ENCODE results near the gene PAK1IP1. TPM values are rescaled to one million over a fixed set of nuclear protein-coding genes. Genes with fewer than 3 reads are reported as not detected.

The PAK1IP1 gene
- total and polyA plus RNA-seq, 2 donors (not counting 3 experiments of a cell fraction or from before 2014, with no cell fraction given) = 10.6 to 20.6 TPM

DNA sequence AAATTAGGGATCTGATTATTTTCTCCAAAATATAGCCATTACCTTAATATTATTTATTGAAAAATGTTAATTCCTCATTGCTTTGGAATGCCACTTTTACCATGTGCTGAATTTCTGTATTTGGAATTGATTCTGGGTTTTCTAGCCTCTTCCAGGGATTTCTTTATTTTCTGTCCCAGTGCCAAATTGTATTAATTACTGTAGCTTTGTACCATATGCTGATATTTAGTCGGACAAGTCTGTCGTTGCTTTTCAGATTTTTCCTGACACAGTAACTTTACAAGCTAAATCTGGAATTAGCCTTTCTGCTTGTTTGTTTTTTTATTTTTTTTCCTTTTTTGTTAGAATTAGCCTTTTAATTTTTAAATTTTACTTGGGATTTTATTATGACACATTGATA, 42.0 kb downstream of the PAK1IP1 start:
- Histone ChIP-seq H3K9me1 (replicated peaks; ENCODE audit: control insufficient read depth, extremely low read depth, insufficient read depth, low read length) (no peaks in the 10 kb centered on the region), H4K20me1 (replicated peaks; ENCODE audit: control insufficient read depth, extremely low read depth, insufficient read depth, low read length) (no peaks in the 10 kb centered on the region), H2AFZ (ENCODE audit: low read depth, low read length) (no peak overlapping the region), H3K27ac (ENCODE audit: insufficient read depth, low read depth, low read length) (no peak overlapping the region), H3K4me3 (replicated peaks in 1 of 3; ENCODE audit: insufficient read depth in 1 of 3, low read depth in 1 of 3, low read length in 3 of 3) (no peak overlapping the region), H3K79me2 (ENCODE audit: control insufficient read depth, insufficient read depth, low read length) (no peaks in the 10 kb centered on the region), H3K4me2 (ENCODE audit: insufficient read depth, low read length) (no peak overlapping the region), H3K27me3 (ENCODE audit: control insufficient read depth in 2 of 2, insufficient read depth in 2 of 2, low read length in 2 of 2) (no peaks in the 10 kb centered on the region), H3K36me3 (ENCODE audit: control insufficient read depth in 2 of 2, extremely low read depth in 1 of 2, insufficient read depth in 2 of 2, low read length in 2 of 2) (peaks cover 0 to 4% of the 10 kb centered on the region in 2 experiments), H3K4me1 (ENCODE audit: control insufficient read depth, extremely low read depth, insufficient read depth, low read length) (peaks cover 6% of the 10 kb centered on the region), H3K9ac (replicated peaks; ENCODE audit: extremely low read depth, insufficient read depth, low read length) (no peak overlapping the region), H3K9me3 (replicated peaks; ENCODE audit: control insufficient read depth, insufficient read depth, low read length) (no peaks in the 10 kb centered on the region)
- ChIA-PET POLR2A (no interaction called here), CTCF (no interaction called here)
- no peak for DNase-seq (ENCODE audit: low read depth, low spot score)
- intact Hi-C loops (cut with micrococcal nuclease) (no loop called here), dilution Hi-C loops (cut with MboI; ENCODE audit: extremely low pct_ligation_motif_present, low sequenced_read_pairs) (no loop called here)
- no TSS peak for BruUV-seq (replicated peaks)
- TF ChIP-seq, protein P1, sequence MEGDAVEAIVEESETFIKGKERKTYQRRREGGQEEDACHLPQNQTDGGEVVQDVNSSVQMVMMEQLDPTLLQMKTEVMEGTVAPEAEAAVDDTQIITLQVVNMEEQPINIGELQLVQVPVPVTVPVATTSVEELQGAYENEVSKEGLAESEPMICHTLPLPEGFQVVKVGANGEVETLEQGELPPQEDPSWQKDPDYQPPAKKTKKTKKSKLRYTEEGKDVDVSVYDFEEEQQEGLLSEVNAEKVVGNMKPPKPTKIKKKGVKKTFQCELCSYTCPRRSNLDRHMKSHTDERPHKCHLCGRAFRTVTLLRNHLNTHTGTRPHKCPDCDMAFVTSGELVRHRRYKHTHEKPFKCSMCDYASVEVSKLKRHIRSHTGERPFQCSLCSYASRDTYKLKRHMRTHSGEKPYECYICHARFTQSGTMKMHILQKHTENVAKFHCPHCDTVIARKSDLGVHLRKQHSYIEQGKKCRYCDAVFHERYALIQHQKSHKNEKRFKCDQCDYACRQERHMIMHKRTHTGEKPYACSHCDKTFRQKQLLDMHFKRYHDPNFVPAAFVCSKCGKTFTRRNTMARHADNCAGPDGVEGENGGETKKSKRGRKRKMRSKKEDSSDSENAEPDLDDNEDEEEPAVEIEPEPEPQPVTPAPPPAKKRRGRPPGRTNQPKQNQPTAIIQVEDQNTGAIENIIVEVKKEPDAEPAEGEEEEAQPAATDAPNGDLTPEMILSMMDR (IDR thresholded peaks at IDR 0.05; ENCODE audit: extremely low read depth in 1 of 2, insufficient read depth in 1 of 2, low read depth in 1 of 2, low read length in 2 of 2) = no peak
- TF ChIP-seq, protein P2, sequence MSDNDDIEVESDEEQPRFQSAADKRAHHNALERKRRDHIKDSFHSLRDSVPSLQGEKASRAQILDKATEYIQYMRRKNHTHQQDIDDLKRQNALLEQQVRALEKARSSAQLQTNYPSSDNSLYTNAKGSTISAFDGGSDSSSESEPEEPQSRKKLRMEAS (IDR thresholded peaks at IDR 0.05; ENCODE audit: insufficient read depth, insufficient read length) = no peak
- TF ChIP-seq FOS (IDR thresholded peaks at IDR 0.05; ENCODE audit: borderline replicate concordance, insufficient read depth, low read length) = no peak
- TF ChIP-seq POLR2A (IDR thresholded peaks at IDR 0.05; ENCODE audit: low read depth, low read length) = no peak
- FAIRE-seq = no peak

DNA sequence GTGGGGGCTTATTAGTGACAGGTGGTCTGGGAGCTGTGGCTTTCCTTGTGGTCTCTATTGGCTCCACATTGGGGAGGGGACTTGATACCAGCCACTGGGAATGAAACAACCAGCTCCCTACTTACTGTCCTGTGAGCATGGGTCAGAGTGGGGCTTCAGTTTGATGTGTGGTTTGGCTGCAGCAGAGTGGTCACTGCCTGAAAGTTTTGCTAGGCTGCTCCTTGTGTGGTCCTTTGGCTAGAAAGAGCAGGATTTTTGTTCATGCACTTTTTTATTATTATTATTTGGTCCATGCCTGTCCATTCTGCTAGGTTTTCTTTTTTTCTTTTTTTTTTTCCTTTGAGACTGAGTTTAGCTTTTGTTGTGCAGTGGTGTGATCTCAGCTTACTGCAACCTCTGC, 45.3 kb downstream of the PAK1IP1 start:
- H3K4me3 ChIP-seq (replicated peaks in 1 of 3; ENCODE audit: insufficient read depth in 1 of 3, low read depth in 1 of 3, low read length in 3 of 3) = no peak overlapping the region
- TF ChIP-seq, protein P1 (IDR thresholded peaks at IDR 0.05; ENCODE audit: extremely low read depth in 1 of 2, insufficient read depth in 1 of 2, low read depth in 1 of 2, low read length in 2 of 2) = no peak
- no peak for TF ChIP-seq FOS (IDR thresholded peaks at IDR 0.05; ENCODE audit: borderline replicate concordance, insufficient read depth, low read length)
- TF ChIP-seq GATA2 (IDR thresholded peaks at IDR 0.05; ENCODE audit: insufficient read depth, insufficient read length, low read depth, low read length) = no peak
- TF ChIP-seq POLR2AphosphoS5 (IDR thresholded peaks at IDR 0.05; ENCODE audit: insufficient read depth, low read depth, low read length) = no peak
- TF ChIP-seq, protein P2 (IDR thresholded peaks at IDR 0.05; ENCODE audit: insufficient read depth, insufficient read length) = no peak
- no peak for TF ChIP-seq JUN (IDR thresholded peaks at IDR 0.05; ENCODE audit: borderline replicate concordance, insufficient read depth, insufficient read length, low read depth)
- TF ChIP-seq EZH2 (IDR thresholded peaks at IDR 0.05; ENCODE audit: borderline replicate concordance, low read depth, low read length, severe bottlenecking) = no peak
- TF ChIP-seq POLR2A (IDR thresholded peaks at IDR 0.05; ENCODE audit: low read depth, low read length) = no peak
- TF ChIP-seq MYC (IDR thresholded peaks at IDR 0.05; ENCODE audit: low read depth, low read length) = no peak
- no peaks in the 10 kb centered on the region for H3K9me1 ChIP-seq (replicated peaks; ENCODE audit: control insufficient read depth, extremely low read depth, insufficient read depth, low read length)
- no peak overlapping the region for H3K4me2 ChIP-seq (ENCODE audit: insufficient read depth, low read length)
- POLR2A ChIA-PET = no interaction called here
- H3K79me2 ChIP-seq (ENCODE audit: control insufficient read depth, insufficient read depth, low read length) = no peaks in the 10 kb centered on the region
- H2AFZ ChIP-seq (ENCODE audit: low read depth, low read length) = no peak overlapping the region
- no peak for FAIRE-seq
- no TSS peak for BruUV-seq (replicated peaks)
- no peak overlapping the region for H3K27ac ChIP-seq (ENCODE audit: insufficient read depth, low read depth, low read length)
- CTCF ChIA-PET = interaction anchor here (1.0 kb wide), 1 partner anchor 19 kb away, joined by 3 read pairs; no protein-coding TSS in a partner anchor
- DNase-seq (ENCODE audit: low read depth, low spot score) = no peak
- intact Hi-C loops (cut with micrococcal nuclease) (no loop called here), dilution Hi-C loops (cut with MboI; ENCODE audit: extremely low pct_ligation_motif_present, low sequenced_read_pairs) (no loop called here)
- no peaks in the 10 kb centered on the region for H3K9me3 ChIP-seq (replicated peaks; ENCODE audit: control insufficient read depth, insufficient read depth, low read length)
- H4K20me1 ChIP-seq (replicated peaks; ENCODE audit: control insufficient read depth, extremely low read depth, insufficient read depth, low read length) = no peaks in the 10 kb centered on the region
- no peaks in the 10 kb centered on the region for H3K36me3 ChIP-seq (ENCODE audit: control insufficient read depth in 2 of 2, extremely low read depth in 1 of 2, insufficient read depth in 2 of 2, low read length in 2 of 2)
- H3K9ac ChIP-seq (replicated peaks; ENCODE audit: extremely low read depth, insufficient read depth, low read length) = no peak overlapping the region
- H3K4me1 ChIP-seq (ENCODE audit: control insufficient read depth, extremely low read depth, insufficient read depth, low read length) = peaks cover 3% of the 10 kb centered on the region
- no peaks in the 10 kb centered on the region for H3K27me3 ChIP-seq (ENCODE audit: control insufficient read depth in 2 of 2, insufficient read depth in 2 of 2, low read length in 2 of 2)

Data from endothelial cell of umbilical vein (primary cell).